Measurements from ENCODE around the gene TNFRSF17. TPM values are rescaled to one million over a fixed set of nuclear protein-coding genes. Genes with fewer than 3 reads are reported as not detected.
A peak's percentile ranks its signal among the peaks of the same experiment; 100 is the strongest.

TNFRSF17 gene
- polyA plus RNA-seq, 3 donors = 0.26 TPM; not detected in 2

DNA sequence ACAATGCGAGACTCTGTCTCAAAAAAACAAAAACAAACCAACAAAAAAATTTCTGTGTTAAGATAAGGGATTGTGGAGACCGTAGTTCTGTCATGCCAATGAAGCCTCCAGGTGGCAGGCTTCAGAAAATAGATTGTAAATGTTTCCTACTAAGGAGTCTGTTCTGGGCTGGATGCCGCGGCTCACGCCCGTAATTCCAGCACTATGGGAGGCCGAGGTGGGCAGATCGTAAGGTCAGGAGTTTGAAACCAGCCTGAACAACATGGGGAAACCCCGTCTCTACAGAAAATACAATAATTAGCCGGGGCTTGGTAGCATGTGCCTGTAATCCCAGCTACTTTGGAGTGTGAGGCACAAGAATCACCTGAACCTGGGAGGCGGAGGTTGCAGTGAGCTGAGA is 7.1 kb downstream of the TNFRSF17 start:
- no peak overlapping the region for H3K27ac ChIP-seq (ENCODE audit: low read depth in 1 of 2, low read length in 2 of 2)
- H2AFZ ChIP-seq (ENCODE audit: insufficient read depth, low read depth, low read length, poor library complexity, severe bottlenecking) = no peak overlapping the region
- H3K9me3 ChIP-seq (replicated peaks in 1 of 2; ENCODE audit: control insufficient read depth in 1 of 2, insufficient read depth in 1 of 2, low read length in 2 of 2) = no peaks in the 10 kb centered on the region
- no peak overlapping the region for H3K4me2 ChIP-seq (replicated peaks; ENCODE audit: extremely low read depth, low read length, poor library complexity, severe bottlenecking)
- Mint-ChIP-seq H3K36me3 (peaks cover 8 to 16% of the 10 kb centered on the region in 2 donors), H3K4me1 (peaks cover 13% of the 10 kb centered on the region), H3K27ac (peak overlapping the region in 2 of 7 donors; percentile 35 to 54), H3K9me3 (no peaks in the 10 kb centered on the region), H3K4me3 (no peak overlapping the region), H3K27me3 (ENCODE audit: low read depth in 3 of 3) (peaks cover 0 to 2% (median 0%) of the 10 kb centered on the region in 3 donors)
- H3K79me2 ChIP-seq (ENCODE audit: insufficient read depth, low read length) = peaks cover 16% of the 10 kb centered on the region
- no peaks in the 10 kb centered on the region for H3K36me3 ChIP-seq (replicated peaks in 1 of 2; ENCODE audit: control insufficient read depth in 1 of 2, insufficient read depth in 2 of 2, low read length in 2 of 2)
- WGBS (ENCODE audit: insufficient coverage) = 92% methylated on average over 9 of the region's 11 CpGs
- H3K27me3 ChIP-seq (ENCODE audit: control insufficient read depth in 2 of 2, insufficient read depth in 2 of 2, low read length in 2 of 2) = no peaks in the 10 kb centered on the region
- peaks cover 9 to 13% of the 10 kb centered on the region in 2 donors for H3K4me1 ChIP-seq (ENCODE audit: control insufficient read depth in 1 of 2, insufficient read depth in 2 of 2, low read length in 2 of 2)
- intact Hi-C loops (cut with micrococcal nuclease) = loop anchor here in 1 of 2 donors (10.0 kb wide), 1 partner anchor 93 kb away; no protein-coding TSS in a partner anchor
- peaks cover 4% of the 10 kb centered on the region for H4K20me1 ChIP-seq (ENCODE audit: insufficient read depth, low read length)
- TF ChIP-seq, protein P1, sequence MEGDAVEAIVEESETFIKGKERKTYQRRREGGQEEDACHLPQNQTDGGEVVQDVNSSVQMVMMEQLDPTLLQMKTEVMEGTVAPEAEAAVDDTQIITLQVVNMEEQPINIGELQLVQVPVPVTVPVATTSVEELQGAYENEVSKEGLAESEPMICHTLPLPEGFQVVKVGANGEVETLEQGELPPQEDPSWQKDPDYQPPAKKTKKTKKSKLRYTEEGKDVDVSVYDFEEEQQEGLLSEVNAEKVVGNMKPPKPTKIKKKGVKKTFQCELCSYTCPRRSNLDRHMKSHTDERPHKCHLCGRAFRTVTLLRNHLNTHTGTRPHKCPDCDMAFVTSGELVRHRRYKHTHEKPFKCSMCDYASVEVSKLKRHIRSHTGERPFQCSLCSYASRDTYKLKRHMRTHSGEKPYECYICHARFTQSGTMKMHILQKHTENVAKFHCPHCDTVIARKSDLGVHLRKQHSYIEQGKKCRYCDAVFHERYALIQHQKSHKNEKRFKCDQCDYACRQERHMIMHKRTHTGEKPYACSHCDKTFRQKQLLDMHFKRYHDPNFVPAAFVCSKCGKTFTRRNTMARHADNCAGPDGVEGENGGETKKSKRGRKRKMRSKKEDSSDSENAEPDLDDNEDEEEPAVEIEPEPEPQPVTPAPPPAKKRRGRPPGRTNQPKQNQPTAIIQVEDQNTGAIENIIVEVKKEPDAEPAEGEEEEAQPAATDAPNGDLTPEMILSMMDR (IDR thresholded peaks at IDR 0.05) = peak; percentile 28
- DNase-seq = no peak
- no peak overlapping the region for H3K9ac ChIP-seq (ENCODE audit: insufficient read depth, low read length, poor library complexity, severe bottlenecking)
- no peak overlapping the region for H3K4me3 ChIP-seq (replicated peaks in 1 of 3; ENCODE audit: low read depth in 2 of 3, low read length in 3 of 3)

DNA sequence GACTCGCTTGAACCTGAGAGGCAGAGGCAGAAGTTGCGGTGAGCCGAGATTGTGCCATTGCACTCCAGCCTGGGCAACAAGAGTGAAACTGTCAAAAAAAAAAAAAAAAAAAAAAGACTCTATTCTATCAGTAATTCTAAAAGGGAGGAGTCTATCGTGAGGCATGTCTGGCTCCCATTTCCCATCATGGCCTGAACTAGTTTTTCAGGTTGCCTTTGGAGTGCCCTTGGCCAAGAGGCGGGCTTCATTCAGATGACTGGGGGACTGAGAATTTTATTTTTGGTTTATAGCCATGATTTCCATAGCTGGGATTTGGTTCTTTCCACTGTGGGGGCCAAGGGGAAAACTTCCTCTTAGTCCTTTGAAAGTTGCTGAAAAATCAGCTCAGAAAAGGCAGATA is 8.1 kb downstream of the TNFRSF17 start:
- Mint-ChIP-seq H3K27me3 (ENCODE audit: low read depth in 3 of 3) (peaks cover 0 to 2% (median 0%) of the 10 kb centered on the region in 3 donors), H3K4me1 (peaks cover 22% of the 10 kb centered on the region), H3K9me3 (no peaks in the 10 kb centered on the region), H3K4me3 (no peak overlapping the region), H3K27ac (peak overlapping the region in 2 of 7 donors; percentile 35 to 60), H3K36me3 (peaks cover 8 to 16% of the 10 kb centered on the region in 2 donors)
- Histone ChIP-seq H3K4me1 (ENCODE audit: control insufficient read depth in 1 of 2, insufficient read depth in 2 of 2, low read length in 2 of 2) (peaks cover 19 to 23% of the 10 kb centered on the region in 2 donors), H2AFZ (ENCODE audit: insufficient read depth, low read depth, low read length, poor library complexity, severe bottlenecking) (no peak overlapping the region), H3K27ac (ENCODE audit: low read depth in 1 of 2, low read length in 2 of 2) (no peak overlapping the region), H3K4me3 (replicated peaks in 1 of 3; ENCODE audit: low read depth in 2 of 3, low read length in 3 of 3) (no peak overlapping the region), H3K79me2 (ENCODE audit: insufficient read depth, low read length) (peaks cover 25% of the 10 kb centered on the region), H3K9me3 (replicated peaks in 1 of 2; ENCODE audit: control insufficient read depth in 1 of 2, insufficient read depth in 1 of 2, low read length in 2 of 2) (no peaks in the 10 kb centered on the region), H4K20me1 (ENCODE audit: insufficient read depth, low read length) (peaks cover 13% of the 10 kb centered on the region), H3K36me3 (replicated peaks in 1 of 2; ENCODE audit: control insufficient read depth in 1 of 2, insufficient read depth in 2 of 2, low read length in 2 of 2) (no peaks in the 10 kb centered on the region), H3K27me3 (ENCODE audit: control insufficient read depth in 2 of 2, insufficient read depth in 2 of 2, low read length in 2 of 2) (no peaks in the 10 kb centered on the region), H3K9ac (ENCODE audit: insufficient read depth, low read length, poor library complexity, severe bottlenecking) (no peak overlapping the region), H3K4me2 (replicated peaks; ENCODE audit: extremely low read depth, low read length, poor library complexity, severe bottlenecking) (no peak overlapping the region)
- intact Hi-C loops (cut with micrococcal nuclease) = loop anchor here in 1 of 2 donors (10.0 kb wide), 1 partner anchor 92 kb away; no protein-coding TSS in a partner anchor
- WGBS (ENCODE audit: insufficient coverage) = 86% methylated on average over 1 of the region's 5 CpGs
- DNase-seq = no peak
- TF ChIP-seq, protein P1 (IDR thresholded peaks at IDR 0.05) = no peak

All from CD14-positive monocyte (primary cell).